ENCODE results near the gene SMPD3. TPM values are rescaled to one million over a fixed set of nuclear protein-coding genes. Genes with fewer than 3 reads are reported as not detected.

SMPD3 gene
- total RNA-seq, 1 experiment from 2014 or later: 0.70 TPM

DNA sequence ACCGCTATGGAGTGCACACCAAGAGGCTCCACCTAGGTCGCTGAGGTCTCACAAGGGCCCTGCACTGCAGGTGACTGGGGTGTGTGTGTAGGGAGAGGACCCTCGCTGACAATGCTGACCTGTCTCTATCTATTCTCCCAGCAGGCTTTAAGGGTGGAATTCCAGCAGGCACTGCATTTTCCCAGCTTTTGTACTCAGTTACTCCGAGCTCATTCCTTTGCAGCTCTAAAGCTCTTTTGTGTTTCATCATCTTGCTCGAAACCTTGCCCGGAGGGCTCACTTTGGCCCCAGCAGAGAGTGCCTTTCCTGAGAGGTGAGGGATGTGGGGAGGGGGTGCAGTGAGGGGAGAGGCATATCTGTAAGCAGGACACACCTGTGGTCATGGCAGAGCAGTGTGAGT is 39.3 kb downstream of the SMPD3 start:
- Histone ChIP-seq H3K18ac (ENCODE audit: insufficient read length, low read depth, low read length) (no peak overlapping the region), H3K4me2 (ENCODE audit: insufficient read depth, insufficient read length, low read length) (no peak overlapping the region), H2BK15ac (ENCODE audit: low read depth, low read length) (no peak overlapping the region), H3K4ac (ENCODE audit: low read depth, low read length) (no peak overlapping the region), H4K20me1 (ENCODE audit: control insufficient read depth, insufficient read depth, insufficient read length) (no peaks in the 10 kb centered on the region), H3K4me1 (ENCODE audit: insufficient read depth, low read length) (no peaks in the 10 kb centered on the region), H3K79me2 (ENCODE audit: insufficient read depth, low read length) (no peaks in the 10 kb centered on the region), H4K8ac (replicated peaks; ENCODE audit: insufficient read length, low read depth, low read length) (no peak overlapping the region), H2BK12ac (ENCODE audit: insufficient read length, low read depth, low read length) (no peak overlapping the region), H3K79me1 (ENCODE audit: insufficient read depth, low read depth, low read length, poor library complexity, severe bottlenecking) (no peaks in the 10 kb centered on the region), H2BK120ac (ENCODE audit: low read depth, low read length, poor library complexity, severe bottlenecking) (no peak overlapping the region), H3K23ac (ENCODE audit: insufficient read length, low read depth, low read length) (no peak overlapping the region), H4K5ac (ENCODE audit: insufficient read length, low read depth, low read length) (no peak overlapping the region), H3K27ac (ENCODE audit: insufficient read length, low read depth, low read length) (no peak overlapping the region), H2AFZ (ENCODE audit: low read length) (no peak overlapping the region), H4K91ac (ENCODE audit: insufficient read length, low read depth, low read length) (no peak overlapping the region), H3K56ac (ENCODE audit: insufficient read length, low read depth, low read length) (no peak overlapping the region), H3K14ac (ENCODE audit: insufficient read depth, low read length) (no peak overlapping the region), H3T11ph (ENCODE audit: low read length) (no peak overlapping the region), H3K9me3 (ENCODE audit: control insufficient read depth, low read depth, low read length) (no peaks in the 10 kb centered on the region), H2BK20ac (ENCODE audit: low read depth, low read length, poor library complexity, severe bottlenecking) (no peak overlapping the region), H3K23me2 (ENCODE audit: insufficient read length, low read depth, low read length, poor library complexity, severe bottlenecking) (no peaks in the 10 kb centered on the region), H3K9ac (ENCODE audit: extremely low read depth, insufficient read length, low read length) (no peak overlapping the region), H3K27me3 (ENCODE audit: insufficient read depth, low read length) (no peaks in the 10 kb centered on the region), H2BK5ac (ENCODE audit: insufficient read length, low read length) (no peak overlapping the region), H2AK5ac (ENCODE audit: insufficient read length, low read length) (no peak overlapping the region)
- WGBS (ENCODE audit: extremely low coverage, insufficient read length, low lambda C conversion rate): no CpG with 5 or more reads among the region's 6 CpGs
- TF ChIP-seq, protein P1, sequence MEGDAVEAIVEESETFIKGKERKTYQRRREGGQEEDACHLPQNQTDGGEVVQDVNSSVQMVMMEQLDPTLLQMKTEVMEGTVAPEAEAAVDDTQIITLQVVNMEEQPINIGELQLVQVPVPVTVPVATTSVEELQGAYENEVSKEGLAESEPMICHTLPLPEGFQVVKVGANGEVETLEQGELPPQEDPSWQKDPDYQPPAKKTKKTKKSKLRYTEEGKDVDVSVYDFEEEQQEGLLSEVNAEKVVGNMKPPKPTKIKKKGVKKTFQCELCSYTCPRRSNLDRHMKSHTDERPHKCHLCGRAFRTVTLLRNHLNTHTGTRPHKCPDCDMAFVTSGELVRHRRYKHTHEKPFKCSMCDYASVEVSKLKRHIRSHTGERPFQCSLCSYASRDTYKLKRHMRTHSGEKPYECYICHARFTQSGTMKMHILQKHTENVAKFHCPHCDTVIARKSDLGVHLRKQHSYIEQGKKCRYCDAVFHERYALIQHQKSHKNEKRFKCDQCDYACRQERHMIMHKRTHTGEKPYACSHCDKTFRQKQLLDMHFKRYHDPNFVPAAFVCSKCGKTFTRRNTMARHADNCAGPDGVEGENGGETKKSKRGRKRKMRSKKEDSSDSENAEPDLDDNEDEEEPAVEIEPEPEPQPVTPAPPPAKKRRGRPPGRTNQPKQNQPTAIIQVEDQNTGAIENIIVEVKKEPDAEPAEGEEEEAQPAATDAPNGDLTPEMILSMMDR (conservative IDR thresholded peaks at IDR 0.05): no peak
- Mint-ChIP-seq H3K4me3 (peak overlapping the region in 1 of 2 experiments; percentile 20; a peak in 2 of 5 replicates), H3K9me3 (no peaks in the 10 kb centered on the region), H3K4me1 (peaks cover 21 to 25% of the 10 kb centered on the region in 2 experiments), H3K36me3 (ENCODE audit: insufficient read depth in 1 of 3, low read depth in 3 of 3) (no peaks in the 10 kb centered on the region), H3K27ac (peak overlapping the region; percentile 80 to 98 (median 93); a peak in 5 of 7 replicates), H3K27me3 (ENCODE audit: low read depth) (peaks cover 8% of the 10 kb centered on the region; the same call in 1 of the 2 replicates)
- peak; percentile 47 for DNase-seq
